ENCODE measurements around the gene SLC6A12. TPM values are rescaled to one million over a fixed set of nuclear protein-coding genes. Genes with fewer than 3 reads are reported as not detected.

SLC6A12 gene
- total and polyA plus RNA-seq, 7 donors: 0.07 to 0.90 (median 0.30) TPM

DNA sequence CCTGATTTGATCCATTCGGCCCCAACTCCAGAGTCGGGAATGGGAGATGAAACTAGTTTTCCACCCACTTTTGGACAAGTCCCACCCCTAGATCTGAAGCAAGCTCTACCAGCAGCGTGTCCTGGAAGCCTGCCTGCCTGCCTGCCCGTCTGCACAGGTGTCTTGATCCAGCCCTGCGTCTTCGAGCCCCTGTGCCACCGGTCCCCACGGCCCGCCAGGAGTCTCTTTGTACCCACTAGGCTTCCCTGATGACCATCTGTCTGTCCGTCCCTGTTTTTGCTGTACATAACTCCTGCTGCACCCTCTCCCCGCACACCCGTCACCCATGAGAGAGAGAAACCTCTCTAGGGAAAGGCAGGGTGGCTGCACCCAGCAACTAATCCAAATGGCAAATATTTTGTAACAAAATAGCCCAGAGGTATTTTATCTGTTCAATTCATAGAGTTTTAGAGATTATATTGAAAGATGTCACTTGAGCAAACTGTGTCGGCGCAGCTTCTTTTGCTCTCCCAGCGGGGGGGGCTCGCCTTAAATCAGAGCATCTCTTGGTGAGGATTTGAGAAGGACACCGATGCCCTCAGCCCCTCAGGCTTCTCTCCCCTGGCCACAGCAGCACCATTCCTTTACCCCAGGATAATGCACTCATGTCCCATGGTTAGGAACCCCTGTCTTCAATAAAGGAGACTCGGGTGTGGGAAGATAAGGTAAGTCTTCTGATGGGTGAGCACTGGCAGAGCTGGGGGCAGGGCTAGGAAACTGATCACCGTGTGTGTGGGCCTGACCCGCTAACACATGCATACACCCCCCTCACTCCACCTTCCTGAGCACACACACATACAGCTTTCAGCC, 35.8 kb downstream of the SLC6A12 start:
- 76 to 80% (median 76%) methylated on average over 20 of the region's 20 CpGs for WGBS, 3 donors
- intact Hi-C loops (cut with DNase I): no loop called here
- H3K4me3 ChIP-seq: no peak overlapping the region
- TF ChIP-seq, protein P1, sequence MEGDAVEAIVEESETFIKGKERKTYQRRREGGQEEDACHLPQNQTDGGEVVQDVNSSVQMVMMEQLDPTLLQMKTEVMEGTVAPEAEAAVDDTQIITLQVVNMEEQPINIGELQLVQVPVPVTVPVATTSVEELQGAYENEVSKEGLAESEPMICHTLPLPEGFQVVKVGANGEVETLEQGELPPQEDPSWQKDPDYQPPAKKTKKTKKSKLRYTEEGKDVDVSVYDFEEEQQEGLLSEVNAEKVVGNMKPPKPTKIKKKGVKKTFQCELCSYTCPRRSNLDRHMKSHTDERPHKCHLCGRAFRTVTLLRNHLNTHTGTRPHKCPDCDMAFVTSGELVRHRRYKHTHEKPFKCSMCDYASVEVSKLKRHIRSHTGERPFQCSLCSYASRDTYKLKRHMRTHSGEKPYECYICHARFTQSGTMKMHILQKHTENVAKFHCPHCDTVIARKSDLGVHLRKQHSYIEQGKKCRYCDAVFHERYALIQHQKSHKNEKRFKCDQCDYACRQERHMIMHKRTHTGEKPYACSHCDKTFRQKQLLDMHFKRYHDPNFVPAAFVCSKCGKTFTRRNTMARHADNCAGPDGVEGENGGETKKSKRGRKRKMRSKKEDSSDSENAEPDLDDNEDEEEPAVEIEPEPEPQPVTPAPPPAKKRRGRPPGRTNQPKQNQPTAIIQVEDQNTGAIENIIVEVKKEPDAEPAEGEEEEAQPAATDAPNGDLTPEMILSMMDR (IDR thresholded peaks at IDR 0.05): no peak
- H3K27me3 ChIP-seq (ENCODE audit: insufficient read depth in 3 of 3, low read length in 2 of 3): peaks cover 0 to 25% (median 2%) of the 10 kb centered on the region in 3 donors
- H3K9me3 ChIP-seq: no peaks in the 10 kb centered on the region
- H3K27ac ChIP-seq: no peak overlapping the region
- H3K36me3 ChIP-seq (ENCODE audit: insufficient read depth in 1 of 2, low read depth in 1 of 2): no peaks in the 10 kb centered on the region
- peaks cover 9% of the 10 kb centered on the region for H3K4me1 ChIP-seq
- DNase-seq: no peak
- ATAC-seq: no peak

DNA sequence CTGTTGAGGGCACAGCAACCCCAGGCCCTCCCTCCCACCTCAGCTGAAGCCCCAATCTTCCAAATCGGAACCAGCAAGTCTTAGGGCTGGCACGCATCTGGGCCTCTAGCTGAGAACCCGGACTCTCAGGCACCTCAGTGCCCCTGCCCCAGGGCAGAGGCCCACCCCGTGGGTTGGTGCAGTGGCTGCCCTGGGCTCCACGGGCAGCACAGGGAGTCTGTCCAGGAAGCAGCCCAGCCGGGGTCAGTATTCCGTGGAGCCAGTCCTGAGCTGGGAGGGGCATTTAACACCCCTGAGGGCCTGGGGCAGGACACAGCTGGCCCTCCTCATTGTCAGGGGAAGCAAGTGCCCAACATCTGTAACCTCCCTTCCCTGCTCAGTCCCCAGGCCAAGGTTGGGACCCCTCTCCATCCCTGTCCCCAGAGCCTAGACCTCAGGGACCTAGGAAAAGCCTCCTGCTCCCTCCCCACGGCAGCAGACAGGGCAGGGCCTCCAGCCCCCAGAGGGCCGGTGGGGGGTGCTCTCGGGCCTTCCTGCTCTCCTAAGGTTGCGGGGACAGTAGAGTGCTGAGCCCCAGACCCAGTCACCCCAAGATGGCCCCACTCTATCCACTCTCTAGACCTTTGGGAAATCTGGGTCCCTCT, 36.5 kb downstream of the SLC6A12 start:
- WGBS, 3 donors: 58 to 71% (median 66%) methylated on average over 10 to 11 of the region's 11 CpGs
- intact Hi-C loops (cut with DNase I): no loop called here
- no peaks in the 10 kb centered on the region for H3K36me3 ChIP-seq (ENCODE audit: insufficient read depth in 1 of 2, low read depth in 1 of 2)
- peaks cover 9% of the 10 kb centered on the region for H3K4me1 ChIP-seq
- no peaks in the 10 kb centered on the region for H3K9me3 ChIP-seq
- no peak for DNase-seq
- H3K4me3 ChIP-seq: no peak overlapping the region
- TF ChIP-seq, protein P1 (IDR thresholded peaks at IDR 0.05): no peak
- peak overlapping the region; percentile 46 for H3K27ac ChIP-seq
- peaks cover 0 to 31% (median 2%) of the 10 kb centered on the region in 3 donors for H3K27me3 ChIP-seq (ENCODE audit: insufficient read depth in 3 of 3, low read length in 2 of 3)
- ATAC-seq: no peak

DNA sequence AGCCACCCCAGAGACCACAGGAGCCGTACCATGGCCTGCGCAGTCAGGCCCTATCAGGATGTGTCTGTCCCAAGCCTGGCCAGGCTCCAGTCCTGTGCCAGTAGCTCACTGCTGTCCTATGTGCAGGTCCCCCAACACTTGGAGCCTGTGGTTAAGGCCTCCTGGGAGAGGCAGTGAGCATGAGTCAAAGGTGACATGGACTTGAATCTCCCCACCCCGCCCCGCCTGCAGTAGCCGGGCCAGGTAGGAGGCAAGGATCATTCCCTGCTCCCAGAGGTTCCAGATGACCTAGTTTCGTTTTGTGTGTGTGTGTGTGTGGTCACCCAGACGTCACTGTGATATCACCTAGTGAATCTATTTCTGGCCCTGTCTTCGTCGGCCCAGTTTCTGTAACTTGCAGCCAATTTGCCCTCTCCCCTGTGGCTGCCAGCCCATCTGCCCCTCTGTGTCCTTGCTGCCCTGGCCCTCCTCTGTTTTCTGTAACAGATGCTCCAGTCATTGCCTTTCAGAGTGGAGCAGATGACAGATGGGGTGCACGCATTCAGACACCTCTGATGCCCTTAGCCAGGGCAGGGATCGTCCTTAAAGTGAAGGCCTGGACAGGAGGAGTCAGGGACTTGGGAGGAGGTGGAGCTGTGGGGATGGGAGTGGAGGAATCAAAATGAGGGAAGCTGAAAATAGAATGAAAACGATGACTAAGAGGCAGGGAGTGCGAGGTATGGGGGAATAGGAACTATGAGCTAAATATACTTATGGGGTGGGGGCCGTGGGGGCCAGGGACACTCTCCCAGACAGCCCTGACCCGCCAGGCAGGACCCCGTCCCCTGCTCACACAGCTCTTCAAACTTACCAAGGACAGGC, 37.4 kb downstream of the SLC6A12 start:
- intact Hi-C loops (cut with DNase I): no loop called here
- peak; percentile 28 to 69 (median 57) for ATAC-seq
- Histone ChIP-seq H3K4me1 (peaks cover 9% of the 10 kb centered on the region), H3K4me3 (no peak overlapping the region), H3K27ac (peak overlapping the region; percentile 46), H3K27me3 (ENCODE audit: insufficient read depth in 3 of 3, low read length in 2 of 3) (peaks cover 0 to 24% (median 4%) of the 10 kb centered on the region in 3 donors), H3K36me3 (ENCODE audit: insufficient read depth in 1 of 2, low read depth in 1 of 2) (no peaks in the 10 kb centered on the region), H3K9me3 (no peaks in the 10 kb centered on the region)
- no peak for DNase-seq
- 49 to 54% (median 51%) methylated on average over 15 to 16 of the region's 16 CpGs for WGBS, 3 donors
- TF ChIP-seq, protein P1 (IDR thresholded peaks at IDR 0.05): no peak

DNA sequence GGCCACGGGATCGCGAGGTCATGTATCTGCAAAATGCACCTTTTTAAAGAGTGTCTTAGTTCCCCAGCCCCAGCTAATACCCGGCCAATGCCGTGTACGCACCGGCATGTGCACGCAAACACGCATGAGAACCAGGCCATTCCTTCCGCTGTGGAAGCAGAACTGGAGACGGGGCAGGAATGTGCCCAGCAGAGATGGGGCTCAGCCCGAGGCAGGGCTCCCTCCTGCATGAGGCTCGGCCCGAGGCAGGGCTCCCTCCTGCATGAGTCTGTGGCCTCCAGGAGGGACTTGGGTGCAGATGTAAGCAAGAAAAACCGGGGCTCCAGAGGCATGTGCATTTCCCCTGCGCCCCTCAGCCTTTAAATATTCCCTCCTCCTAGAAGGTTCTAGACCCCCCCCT, 38.2 kb downstream of the SLC6A12 start:
- peaks cover 9% of the 10 kb centered on the region for H3K4me1 ChIP-seq
- intact Hi-C loops (cut with DNase I): no loop called here
- TF ChIP-seq, protein P1 (IDR thresholded peaks at IDR 0.05): no peak
- peak overlapping the region; percentile 46 for H3K27ac ChIP-seq
- no peaks in the 10 kb centered on the region for H3K9me3 ChIP-seq
- WGBS, 3 donors: 61 to 84% (median 73%) methylated on average over 16 of the region's 16 CpGs
- ATAC-seq (no peak), DNase-seq (no peak)
- peaks cover 0 to 24% (median 5%) of the 10 kb centered on the region in 3 donors for H3K27me3 ChIP-seq (ENCODE audit: insufficient read depth in 3 of 3, low read length in 2 of 3)
- H3K4me3 ChIP-seq: no peak overlapping the region
- no peaks in the 10 kb centered on the region for H3K36me3 ChIP-seq (ENCODE audit: insufficient read depth in 1 of 2, low read depth in 1 of 2)
